Bronchial epithelial cell (primary cell): ENCODE data around the gene RXRG. TPM values are rescaled to one million over a fixed set of nuclear protein-coding genes. Genes with fewer than 3 reads are reported as not detected.
A peak's percentile ranks its signal among the peaks of the same experiment; 100 is the strongest.

Source experiments
- DNase-seq: peaks from one replicate; pipeline ENCODE4 v3.0.0-alpha.2; 2010; ENCODE audit warnings: low read depth
- FAIRE-seq: peaks from 2 replicates; lab custom pipeline; 2011; peaks lifted over from hg19 to GRCh38; lab: Jason Lieb, UNC
- H3K27me3 ChIP-seq: 2 replicates; pipeline ENCODE4 v1.5.1; 2011; ENCODE audit warnings: low read length; ENCODE audit not compliant: control insufficient read depth, insufficient read depth
- H3K36me3 ChIP-seq: 2 replicates; pipeline ENCODE4 v1.5.1; 2011; ENCODE audit warnings: low read length; ENCODE audit not compliant: control insufficient read depth, insufficient read depth
- H3K4me3 ChIP-seq: 2 replicates; pipeline ENCODE4 v1.5.1; 2011; ENCODE audit warnings: mild to moderate bottlenecking, low read depth, low read length, control low read depth
- total RNA-seq: library from RNA; depleted of rRNA; stranded (reverse); fragments of >200 nt; gene quantifications from 2 replicates; pipeline ENCODE4 v1.2.1, GENCODE V29; 2014
- TF ChIP-seq, protein P1 (sequence below): IDR thresholded peaks from 2 replicates; pipeline ENCODE4 v1.5.1; 2011; ENCODE audit warnings: mild to moderate bottlenecking, moderate library complexity, low read length, control low read depth, inconsistent platforms; ENCODE audit not compliant: insufficient read depth, severe bottlenecking

Gene RXRG
- not detected in 2 replicates for total RNA-seq

DNA sequence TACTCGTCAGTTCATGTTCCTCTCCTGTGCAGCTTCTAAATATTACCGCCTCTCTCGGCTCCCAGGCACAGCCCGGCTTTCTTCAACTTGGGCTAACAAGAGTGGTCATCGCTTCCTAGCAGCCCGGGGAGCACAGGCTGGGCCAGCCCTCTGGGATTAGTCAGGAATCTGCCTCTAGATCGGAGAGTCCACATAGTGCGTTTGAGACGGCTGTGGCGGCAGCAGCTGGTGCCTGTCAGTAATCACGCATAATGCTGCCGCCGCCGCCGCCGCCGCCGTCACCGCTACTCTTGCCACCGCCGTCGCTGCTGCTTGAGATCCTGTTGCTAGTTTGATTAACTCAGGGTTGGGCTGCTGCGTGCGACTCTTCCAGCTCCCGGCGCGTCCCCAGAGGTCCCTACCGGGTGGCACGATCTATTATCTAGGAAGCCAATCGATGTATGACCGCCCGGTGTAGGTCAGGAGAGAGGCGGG lies at the start of gene RXRG:
TSS of gene RXRG (minus strand) at position 230 of the 474 bp plus-strand sequence. CDS start 233 bp downstream, outside the sequence.
- TF ChIP-seq, protein P1, sequence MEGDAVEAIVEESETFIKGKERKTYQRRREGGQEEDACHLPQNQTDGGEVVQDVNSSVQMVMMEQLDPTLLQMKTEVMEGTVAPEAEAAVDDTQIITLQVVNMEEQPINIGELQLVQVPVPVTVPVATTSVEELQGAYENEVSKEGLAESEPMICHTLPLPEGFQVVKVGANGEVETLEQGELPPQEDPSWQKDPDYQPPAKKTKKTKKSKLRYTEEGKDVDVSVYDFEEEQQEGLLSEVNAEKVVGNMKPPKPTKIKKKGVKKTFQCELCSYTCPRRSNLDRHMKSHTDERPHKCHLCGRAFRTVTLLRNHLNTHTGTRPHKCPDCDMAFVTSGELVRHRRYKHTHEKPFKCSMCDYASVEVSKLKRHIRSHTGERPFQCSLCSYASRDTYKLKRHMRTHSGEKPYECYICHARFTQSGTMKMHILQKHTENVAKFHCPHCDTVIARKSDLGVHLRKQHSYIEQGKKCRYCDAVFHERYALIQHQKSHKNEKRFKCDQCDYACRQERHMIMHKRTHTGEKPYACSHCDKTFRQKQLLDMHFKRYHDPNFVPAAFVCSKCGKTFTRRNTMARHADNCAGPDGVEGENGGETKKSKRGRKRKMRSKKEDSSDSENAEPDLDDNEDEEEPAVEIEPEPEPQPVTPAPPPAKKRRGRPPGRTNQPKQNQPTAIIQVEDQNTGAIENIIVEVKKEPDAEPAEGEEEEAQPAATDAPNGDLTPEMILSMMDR, result no peak
- DNase-seq, result peak; percentile 13
- no peaks in the 10 kb centered on the region for H3K36me3 ChIP-seq
- no peak for FAIRE-seq
- H3K4me3 ChIP-seq, result no peak within 1 kb of the TSS
- H3K27me3 ChIP-seq, result peaks cover 21% of the 10 kb centered on the region

DNA sequence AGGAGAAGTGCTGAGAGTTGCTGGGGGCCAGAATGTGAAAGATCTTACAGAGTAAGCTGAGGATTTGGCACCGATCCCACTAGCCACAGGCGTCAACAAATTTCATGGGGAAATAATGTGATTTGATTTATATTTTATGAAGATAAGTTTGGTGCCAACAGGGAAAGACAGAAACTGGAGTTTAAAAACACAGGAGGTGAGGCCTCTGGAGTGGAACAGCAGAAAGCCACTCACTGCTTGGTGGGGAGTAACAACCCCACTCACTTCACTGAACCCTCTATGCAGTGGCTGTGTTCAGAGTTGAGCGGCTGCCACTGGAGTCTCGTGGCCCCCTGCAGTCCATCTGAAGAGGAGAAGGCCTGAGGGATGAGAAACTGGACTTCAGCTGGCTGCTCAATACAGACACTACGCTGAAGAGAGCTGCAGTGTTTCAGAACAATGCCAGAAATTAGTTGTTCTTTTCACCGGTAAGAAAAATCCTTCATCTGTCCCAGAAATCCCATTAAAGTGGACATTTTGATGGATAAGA lies 48.0 kb upstream of the RXRG start:
- no peak for DNase-seq
- Histone ChIP-seq H3K4me3 (no peak overlapping the region), H3K36me3 (no peaks in the 10 kb centered on the region), H3K27me3 (peaks cover 3% of the 10 kb centered on the region)
- TF ChIP-seq, protein P1, result no peak
- no peak for FAIRE-seq

DNA sequence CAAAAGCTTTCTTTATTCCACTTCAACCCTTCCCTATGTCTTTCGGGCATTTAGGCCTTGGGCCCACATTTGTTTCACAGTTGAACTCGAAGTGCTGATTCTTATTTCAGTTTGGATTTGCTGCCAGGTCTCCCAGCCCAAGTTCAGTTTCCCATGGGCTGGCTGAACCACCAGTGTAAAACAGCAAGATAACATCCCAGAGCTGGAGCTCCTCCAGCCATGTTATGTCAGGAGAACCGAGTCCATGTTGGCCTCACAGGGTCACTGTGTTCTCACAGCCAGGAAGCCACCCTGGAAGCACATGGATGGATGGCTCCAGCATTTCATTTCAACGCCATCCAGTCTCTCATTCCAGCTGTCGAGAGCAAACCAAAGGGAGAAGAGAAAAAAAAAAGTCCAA lies 45.2 kb upstream of the RXRG start:
- H3K36me3 ChIP-seq, result no peaks in the 10 kb centered on the region
- TF ChIP-seq, protein P1, result no peak
- H3K4me3 ChIP-seq, result no peak overlapping the region
- FAIRE-seq (no peak), DNase-seq (no peak)
- peaks cover 7% of the 10 kb centered on the region for H3K27me3 ChIP-seq

DNA sequence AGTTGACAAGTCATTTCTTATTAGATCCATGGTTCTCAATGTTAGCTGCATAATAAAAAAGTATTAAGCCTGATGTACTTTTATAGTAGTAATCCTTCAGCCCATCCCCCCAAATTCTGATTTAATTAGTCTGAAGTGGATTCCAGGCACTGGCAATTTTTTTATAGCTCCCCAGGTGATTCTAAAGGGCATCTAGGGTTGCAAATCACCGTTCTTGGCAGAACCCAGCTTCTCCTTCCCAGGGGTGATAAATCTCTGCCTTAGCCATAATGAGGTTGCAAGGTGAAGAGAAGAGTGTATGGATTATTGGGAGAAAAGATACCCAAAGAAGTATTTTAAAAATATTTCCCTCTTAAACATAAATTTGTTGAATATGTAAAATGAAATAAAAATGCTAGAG lies 43.0 kb upstream of the RXRG start:
- FAIRE-seq (no peak), DNase-seq (no peak)

DNA sequence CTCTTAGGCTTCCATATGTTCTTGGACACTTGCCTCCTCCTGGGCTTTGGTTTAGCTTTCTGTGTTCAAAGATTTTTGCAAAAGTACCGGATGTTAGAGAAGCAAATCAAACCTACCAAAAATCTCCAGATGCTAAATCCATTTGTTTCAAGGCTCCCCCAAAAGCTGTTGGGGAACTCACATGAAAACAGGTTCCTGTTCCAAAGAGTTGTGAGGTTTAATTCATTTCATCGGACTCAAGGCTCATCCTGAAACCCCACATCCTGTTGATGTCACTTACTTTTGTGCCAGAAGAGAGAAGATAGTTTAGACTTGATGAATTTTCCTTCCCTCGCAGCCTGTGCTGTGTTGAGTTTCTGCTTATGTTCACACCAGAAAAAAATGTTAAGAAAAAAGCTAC lies 41.7 kb upstream of the RXRG start:
- no peak for DNase-seq
- Histone ChIP-seq H3K36me3 (no peaks in the 10 kb centered on the region), H3K27me3 (peaks cover 13% of the 10 kb centered on the region), H3K4me3 (no peak overlapping the region)
- no peak for FAIRE-seq
- TF ChIP-seq, protein P1, result no peak

More for the DNA sequence above, 43.0 kb upstream of the RXRG start:
- peaks cover 13% of the 10 kb centered on the region for H3K27me3 ChIP-seq
- TF ChIP-seq, protein P1, result no peak
- no peaks in the 10 kb centered on the region for H3K36me3 ChIP-seq
- no peak overlapping the region for H3K4me3 ChIP-seq

DNA sequence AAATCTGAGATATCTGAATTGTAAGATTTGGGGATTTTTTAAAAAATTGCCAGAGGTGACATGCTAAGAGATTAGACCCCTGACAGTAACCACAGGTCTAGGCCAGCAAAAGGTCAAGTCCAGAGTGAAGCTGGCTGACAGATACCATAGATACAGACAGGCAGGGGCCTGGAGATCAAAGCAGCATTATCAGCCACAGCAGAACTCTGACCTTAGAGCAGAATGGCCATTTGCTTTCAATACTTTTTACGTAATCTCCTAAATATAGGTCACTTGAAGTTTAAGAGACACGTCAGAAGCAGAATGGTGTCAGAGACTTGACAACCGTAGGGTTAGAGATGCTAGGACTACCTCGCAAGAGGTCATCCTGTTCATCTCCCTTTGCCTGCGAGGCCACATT lies 40.8 kb upstream of the RXRG start:
- Histone ChIP-seq H3K4me3 (no peak overlapping the region), H3K27me3 (peaks cover 13% of the 10 kb centered on the region), H3K36me3 (no peaks in the 10 kb centered on the region)
- no peak for FAIRE-seq
- TF ChIP-seq, protein P1, result no peak
- no peak for DNase-seq
